ENCODE data around the gene RSAD2. TPM values are rescaled to one million over a fixed set of nuclear protein-coding genes. Genes with fewer than 3 reads are reported as not detected.

RSAD2 gene
- total and polyA plus RNA-seq, 9 of the 15 experiments (the other 6 are each of a cell fraction or from before 2014, with no cell fraction given): 0.15 to 1.4 (median 0.28) TPM

DNA sequence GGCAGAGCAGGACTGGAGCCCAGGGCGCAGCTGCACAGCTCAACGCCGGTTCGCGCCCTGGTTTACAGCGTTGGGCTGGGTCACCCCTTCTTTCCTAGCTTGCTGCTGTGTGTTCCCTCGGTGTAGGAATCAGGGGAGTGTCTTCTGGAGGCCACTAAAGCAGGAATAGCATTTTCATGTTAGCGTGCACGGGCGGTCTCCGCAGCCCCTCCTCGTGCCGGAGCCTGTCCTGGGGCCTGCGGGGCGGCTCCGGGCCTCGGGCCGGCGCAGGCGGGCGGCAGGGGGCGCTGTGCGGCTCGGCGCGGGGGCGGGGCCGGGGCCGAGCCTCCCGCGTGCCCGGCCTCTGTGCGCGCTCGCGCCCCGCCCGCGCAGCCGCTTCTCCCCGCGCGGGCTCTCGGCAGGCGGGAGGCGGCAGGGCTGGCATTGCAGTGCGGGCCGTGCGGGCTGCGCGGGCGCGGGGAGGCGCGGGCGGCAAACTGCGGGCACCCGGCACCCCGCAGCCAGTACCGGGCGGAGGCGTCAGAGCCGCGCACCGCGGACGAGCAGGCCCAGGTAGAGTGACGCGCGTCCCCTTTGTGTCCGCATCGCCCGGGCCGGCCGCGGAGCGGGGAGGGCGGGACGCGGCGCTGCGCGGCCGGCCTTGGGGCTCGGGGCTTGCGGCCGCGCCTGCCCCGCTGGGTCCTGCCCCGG lies 39.6 kb downstream of the RSAD2 start, which contains the start of gene RNF144A (continued):
- TF ChIP-seq, protein P1, sequence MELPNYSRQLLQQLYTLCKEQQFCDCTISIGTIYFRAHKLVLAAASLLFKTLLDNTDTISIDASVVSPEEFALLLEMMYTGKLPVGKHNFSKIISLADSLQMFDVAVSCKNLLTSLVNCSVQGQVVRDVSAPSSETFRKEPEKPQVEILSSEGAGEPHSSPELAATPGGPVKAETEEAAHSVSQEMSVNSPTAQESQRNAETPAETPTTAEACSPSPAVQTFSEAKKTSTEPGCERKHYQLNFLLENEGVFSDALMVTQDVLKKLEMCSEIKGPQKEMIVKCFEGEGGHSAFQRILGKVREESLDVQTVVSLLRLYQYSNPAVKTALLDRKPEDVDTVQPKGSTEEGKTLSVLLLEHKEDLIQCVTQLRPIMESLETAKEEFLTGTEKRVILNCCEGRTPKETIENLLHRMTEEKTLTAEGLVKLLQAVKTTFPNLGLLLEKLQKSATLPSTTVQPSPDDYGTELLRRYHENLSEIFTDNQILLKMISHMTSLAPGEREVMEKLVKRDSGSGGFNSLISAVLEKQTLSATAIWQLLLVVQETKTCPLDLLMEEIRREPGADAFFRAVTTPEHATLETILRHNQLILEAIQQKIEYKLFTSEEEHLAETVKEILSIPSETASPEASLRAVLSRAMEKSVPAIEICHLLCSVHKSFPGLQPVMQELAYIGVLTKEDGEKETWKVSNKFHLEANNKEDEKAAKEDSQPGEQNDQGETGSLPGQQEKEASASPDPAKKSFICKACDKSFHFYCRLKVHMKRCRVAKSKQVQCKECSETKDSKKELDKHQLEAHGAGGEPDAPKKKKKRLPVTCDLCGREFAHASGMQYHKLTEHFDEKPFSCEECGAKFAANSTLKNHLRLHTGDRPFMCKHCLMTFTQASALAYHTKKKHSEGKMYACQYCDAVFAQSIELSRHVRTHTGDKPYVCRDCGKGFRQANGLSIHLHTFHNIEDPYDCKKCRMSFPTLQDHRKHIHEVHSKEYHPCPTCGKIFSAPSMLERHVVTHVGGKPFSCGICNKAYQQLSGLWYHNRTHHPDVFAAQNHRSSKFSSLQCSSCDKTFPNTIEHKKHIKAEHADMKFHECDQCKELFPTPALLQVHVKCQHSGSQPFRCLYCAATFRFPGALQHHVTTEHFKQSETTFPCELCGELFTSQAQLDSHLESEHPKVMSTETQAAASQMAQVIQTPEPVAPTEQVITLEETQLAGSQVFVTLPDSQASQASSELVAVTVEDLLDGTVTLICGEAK (IDR thresholded peaks at IDR 0.05): no peak
- TF ChIP-seq, protein P1 (CRISPR knock-in tag; IDR thresholded peaks at IDR 0.05): no peak
- TF ChIP-seq NUFIP1 (IDR thresholded peaks at IDR 0.05; ENCODE audit: partially characterized antibody) (no peak), BDP1 (IDR thresholded peaks at IDR 0.05; ENCODE audit: insufficient read depth, insufficient read length) (no peak), BACH1 (tag; IDR thresholded peaks at IDR 0.05) (no peak), GTF2E2 (tag; IDR thresholded peaks at IDR 0.05) (no peak), THRAP3 (IDR thresholded peaks at IDR 0.05; ENCODE audit: borderline replicate concordance) (no peak), IRF2 (CRISPR knock-in tag; IDR thresholded peaks at IDR 0.05) (no peak), ETS2 (tag; IDR thresholded peaks at IDR 0.05; ENCODE audit: borderline replicate concordance, poor library complexity, severe bottlenecking) (no peak), ZNF311 (CRISPR knock-in tag; IDR thresholded peaks at IDR 0.05) (no peak), NFRKB (IDR thresholded peaks at IDR 0.05; ENCODE audit: low read depth) (no peak)
- TF ChIP-seq, protein P2, sequence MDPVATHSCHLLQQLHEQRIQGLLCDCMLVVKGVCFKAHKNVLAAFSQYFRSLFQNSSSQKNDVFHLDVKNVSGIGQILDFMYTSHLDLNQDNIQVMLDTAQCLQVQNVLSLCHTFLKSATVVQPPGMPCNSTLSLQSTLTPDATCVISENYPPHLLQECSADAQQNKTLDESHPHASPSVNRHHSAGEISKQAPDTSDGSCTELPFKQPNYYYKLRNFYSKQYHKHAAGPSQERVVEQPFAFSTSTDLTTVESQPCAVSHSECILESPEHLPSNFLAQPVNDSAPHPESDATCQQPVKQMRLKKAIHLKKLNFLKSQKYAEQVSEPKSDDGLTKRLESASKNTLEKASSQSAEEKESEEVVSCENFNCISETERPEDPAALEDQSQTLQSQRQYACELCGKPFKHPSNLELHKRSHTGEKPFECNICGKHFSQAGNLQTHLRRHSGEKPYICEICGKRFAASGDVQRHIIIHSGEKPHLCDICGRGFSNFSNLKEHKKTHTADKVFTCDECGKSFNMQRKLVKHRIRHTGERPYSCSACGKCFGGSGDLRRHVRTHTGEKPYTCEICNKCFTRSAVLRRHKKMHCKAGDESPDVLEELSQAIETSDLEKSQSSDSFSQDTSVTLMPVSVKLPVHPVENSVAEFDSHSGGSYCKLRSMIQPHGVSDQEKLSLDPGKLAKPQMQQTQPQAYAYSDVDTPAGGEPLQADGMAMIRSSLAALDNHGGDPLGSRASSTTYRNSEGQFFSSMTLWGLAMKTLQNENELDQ (CRISPR knock-in tag; IDR thresholded peaks at IDR 0.05; ENCODE audit: borderline replicate concordance): no peak
